ENCODE data around the gene CHSY1.
A peak's percentile ranks its signal among the peaks of the same experiment; 100 is the strongest.

The CHSY1 gene

GRCh38 chr15:101209285-101209845 is 42.5 kb downstream of the CHSY1 start:
- DNase-seq, result no peak

- no peak for DNase-seq
Observed at GRCh38 chr15:101207867-101208288, 44.0 kb downstream of the CHSY1 start.

DNA sequence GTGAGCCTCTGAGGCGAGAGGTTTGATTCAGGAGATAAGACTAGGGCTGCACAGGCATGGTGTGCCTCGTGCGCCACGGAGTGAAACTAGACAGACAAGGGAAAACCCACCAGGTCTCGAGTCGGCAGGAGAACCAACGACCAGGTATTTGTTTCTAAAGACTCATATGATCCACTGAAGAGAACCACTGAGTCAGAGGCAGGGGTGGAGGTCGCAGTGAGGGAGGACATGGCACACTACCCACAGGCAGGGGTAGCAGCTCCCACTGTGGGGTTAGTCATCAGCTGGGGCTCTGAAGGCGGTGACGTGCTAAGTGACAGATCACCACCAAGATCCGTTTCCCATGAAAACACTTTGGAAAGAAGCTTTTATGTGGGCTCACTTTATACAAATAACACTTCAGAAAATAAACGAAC is 45.7 kb downstream of the CHSY1 start:
- DNase-seq, result peak; percentile 65

- DNase-seq, result no peak
Observed at GRCh38 chr15:101204739-101205535, 46.9 kb downstream of the CHSY1 start.

GRCh38 chr15:101203607-101204189 is 48.1 kb downstream of the CHSY1 start:
- DNase-seq, result no peak

- no peak for DNase-seq
Observed at GRCh38 chr15:101203029-101203573, 48.7 kb downstream of the CHSY1 start.

- DNase-seq, result no peak
Observed at GRCh38 chr15:101201411-101202174, 50.3 kb downstream of the CHSY1 start.

- no peak for DNase-seq
Observed at GRCh38 chr15:101200181-101200580, 51.7 kb downstream of the CHSY1 start.

- DNase-seq, result no peak
Observed at GRCh38 chr15:101198800-101199199, 53.0 kb downstream of the CHSY1 start.

- DNase-seq, result no peak
Observed at GRCh38 chr15:101198031-101198575, 53.7 kb downstream of the CHSY1 start.

- no peak for DNase-seq
Observed at GRCh38 chr15:101194546-101195125, 57.2 kb downstream of the CHSY1 start.

DNA sequence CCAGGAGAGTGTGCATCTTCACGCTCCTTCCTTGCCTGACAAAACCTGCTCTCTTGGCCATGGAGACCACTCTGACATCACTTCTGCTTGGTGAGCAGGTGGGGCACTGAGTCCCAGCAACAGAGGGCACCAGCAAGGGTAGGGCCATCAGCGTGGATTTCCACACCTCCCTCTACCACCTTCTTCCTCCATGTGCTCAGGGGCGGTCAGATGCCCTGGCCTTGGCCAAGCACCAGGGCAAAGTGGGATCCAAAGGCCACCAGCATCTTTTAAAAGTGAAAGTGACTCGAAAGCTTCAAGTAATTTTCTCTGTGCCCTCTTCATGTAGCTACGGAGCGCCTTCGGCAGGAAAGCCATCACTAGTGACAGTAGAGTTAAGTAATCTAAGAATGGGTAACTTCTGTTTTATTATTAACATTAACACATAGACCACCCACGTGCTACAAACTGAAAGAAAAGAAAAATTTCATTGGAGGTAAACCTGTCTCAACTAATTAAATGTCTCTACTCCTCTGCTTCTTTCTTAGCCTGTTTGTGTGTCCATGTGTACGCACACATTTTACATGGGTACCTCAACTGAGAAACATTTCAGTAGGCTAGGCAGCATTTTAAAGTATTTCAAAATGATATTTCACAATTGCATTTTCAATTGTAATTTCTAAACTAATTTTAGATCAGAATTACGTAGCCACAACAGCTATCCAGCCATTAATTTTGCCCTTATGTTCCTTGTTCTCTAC is 57.9 kb downstream of the CHSY1 start:
- no peak for DNase-seq

DNA sequence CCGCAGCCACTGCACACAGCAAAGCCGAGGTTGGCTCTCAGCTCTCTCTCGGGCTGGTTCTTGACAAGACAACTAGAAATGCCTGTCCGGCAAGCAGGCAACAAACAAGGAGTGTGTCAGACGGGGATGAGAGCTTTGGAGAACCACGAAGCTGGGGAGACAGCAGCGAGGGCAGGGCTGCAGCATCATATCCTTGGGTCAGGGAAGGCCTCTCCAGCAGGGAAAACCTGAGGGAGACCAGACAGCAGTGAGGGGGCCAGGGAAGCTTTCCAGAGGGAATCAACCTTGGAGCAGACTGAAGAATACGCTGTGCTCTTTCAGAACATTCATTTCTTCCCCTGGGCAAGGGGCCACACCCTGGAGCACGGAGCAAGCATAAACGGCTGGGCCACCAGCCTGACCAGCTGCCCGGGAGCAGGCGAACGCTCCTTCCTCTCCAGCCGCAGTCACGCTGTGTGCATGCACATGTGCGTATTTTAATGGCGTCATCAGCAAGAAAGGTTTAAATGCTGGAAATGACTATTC is 58.7 kb downstream of the CHSY1 start:
- DNase-seq, result no peak

DNA sequence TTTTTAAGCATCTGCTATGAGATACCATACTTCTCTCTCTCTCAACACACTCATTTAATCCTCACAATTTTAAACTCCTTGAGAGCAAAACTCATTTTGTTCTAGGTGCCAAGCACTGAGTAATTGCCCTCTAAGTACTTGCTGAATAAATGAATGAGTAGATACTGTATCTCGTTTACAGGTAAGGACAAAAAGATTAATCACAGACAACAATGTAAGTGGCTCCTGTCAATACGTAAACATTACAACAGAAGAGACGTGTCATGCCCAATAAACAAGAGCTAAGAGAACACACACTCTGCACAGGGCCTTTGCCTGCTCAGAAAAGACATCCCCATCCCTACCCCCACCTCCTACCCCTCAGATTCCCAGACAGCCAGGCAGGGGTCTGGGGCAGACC is 59.8 kb downstream of the CHSY1 start:
- DNase-seq, result no peak

DNA sequence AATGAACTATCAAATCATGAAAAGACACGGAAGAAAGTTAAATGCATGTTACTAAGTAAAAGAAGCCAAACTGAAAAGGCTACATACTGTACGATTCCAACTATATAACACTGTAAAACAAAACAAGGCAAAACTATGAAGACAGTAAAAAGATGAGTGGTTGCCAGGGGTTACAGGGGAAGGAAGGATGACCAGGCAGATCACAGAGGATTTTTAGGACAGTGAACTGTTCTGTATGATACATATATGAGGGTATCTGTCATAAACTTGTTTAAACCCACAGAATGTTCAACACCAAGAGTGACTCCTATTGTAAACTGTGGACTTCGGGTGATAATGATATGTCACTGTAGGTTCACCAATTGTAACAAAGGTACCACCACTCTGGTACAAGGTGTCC is 60.6 kb downstream of the CHSY1 start:
- no peak for DNase-seq

GRCh38 chr15:101190092-101190595 is 61.7 kb downstream of the CHSY1 start:
- no peak for DNase-seq

DNA sequence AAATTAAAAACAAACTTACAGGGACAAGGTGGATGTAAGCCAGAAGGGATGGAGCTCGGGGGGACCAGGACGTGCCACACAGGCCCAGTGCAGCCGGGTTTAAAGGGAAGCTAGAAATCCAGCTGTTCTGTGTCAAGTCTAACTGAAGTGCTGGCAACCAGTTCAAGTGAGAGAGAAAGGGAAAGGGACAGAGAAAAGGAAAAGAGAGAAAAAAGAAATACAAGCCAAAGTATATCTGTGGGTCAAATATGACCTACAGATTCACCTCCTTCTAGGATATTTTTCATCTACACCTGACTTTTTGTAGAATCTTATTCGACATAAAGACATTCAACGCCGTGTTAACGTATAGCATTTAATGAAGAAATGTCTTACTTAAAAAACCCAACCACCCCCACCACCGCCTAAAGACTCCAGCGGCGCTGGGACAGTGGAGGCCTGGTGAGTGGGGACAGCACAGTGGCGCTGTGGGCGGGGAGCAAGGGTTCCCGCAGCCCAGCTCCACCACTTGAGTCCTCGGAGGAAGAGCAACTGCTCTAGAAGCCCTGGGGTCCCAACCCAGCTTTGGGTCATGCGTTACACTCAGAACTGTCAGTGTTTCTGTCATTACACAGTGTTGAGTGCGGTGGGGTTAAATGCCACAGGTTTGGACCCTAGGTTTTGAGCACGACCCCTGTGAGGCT is 62.3 kb downstream of the CHSY1 start:
- no peak for DNase-seq

DNA sequence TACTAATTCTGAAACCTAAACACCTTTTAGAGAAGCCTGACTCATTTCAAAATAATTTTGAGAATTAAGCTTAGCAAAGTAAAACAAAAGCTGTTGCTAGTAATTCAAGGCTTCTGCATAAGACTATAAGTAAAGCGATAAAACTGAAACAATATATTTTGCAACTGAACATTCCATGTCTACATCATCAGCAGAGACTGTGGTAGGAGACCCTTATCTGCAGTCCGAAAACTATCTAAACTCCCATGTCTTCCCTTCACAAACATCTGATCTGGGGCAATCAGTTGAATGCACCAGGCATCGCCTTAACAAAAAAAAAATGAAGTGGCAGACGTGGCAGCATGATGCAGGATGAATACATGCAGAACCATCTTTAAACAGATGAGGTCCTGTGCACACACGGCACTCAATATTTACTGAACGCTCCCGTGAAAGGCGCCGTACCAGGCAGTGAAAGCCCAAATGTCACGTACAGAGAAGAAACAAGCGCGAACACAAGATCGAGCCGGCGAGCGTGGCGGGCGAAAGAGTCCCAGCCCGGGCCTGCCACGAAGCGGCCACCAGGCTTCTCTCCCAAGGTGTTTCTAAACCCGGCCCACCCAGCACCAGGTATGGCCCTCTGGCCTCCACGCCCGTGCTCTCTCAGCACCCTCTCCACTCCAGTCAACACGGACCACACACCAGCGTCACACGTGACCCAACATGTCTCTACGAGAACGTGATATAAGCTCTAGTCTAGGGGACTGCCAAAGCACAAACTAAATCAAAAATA is 63.0 kb downstream of the CHSY1 start:
- DNase-seq, result no peak

DNA sequence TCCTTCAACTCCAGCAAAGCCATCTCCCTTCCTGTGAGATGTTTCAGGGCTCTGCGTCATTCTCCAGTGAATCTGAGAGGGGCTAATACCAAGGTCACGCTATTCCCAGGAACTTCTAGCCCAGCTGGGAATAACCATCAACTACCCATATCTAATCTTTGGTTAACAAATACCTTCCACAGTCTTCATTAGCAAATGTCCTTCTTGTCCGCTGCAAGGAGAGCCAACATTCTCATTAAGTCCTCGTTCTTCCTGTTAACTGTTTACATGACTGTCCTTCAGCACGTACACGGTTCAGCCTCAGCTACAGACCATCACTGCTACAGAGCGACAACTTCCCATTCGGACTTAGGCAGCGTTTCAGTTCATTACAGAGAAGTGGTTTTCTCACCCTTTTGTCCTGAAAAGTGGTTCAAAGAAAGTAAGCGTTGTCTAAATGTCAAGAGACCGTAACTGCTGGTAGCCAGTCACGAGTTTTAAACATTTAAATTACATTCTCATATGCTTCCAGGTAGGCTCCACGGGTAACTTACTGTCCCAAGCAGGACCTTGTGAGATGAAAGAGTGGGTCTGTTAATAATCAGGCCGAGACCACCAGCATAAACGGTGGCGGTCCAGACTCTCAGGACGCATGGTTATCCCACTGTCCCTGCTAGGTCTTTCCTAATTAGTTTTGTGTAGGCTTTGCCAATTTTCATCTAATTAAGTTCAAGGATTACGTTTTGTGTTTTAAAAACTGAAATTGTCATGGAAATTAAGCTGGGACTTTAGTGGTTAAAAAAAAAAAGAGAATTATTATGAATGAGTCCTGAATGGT is 63.8 kb downstream of the CHSY1 start:
- DNase-seq, result no peak
